ENCODE results near the gene LRMDA.

- no peak for TF ChIP-seq CTCF (IDR thresholded peaks at IDR 0.05)
- TF ChIP-seq POLR2AphosphoS5 (IDR thresholded peaks at IDR 0.05), result no peak
- no peak for TF ChIP-seq POLR2A (IDR thresholded peaks at IDR 0.05)
Observed at GRCh38 chr10:75542906-75543305, 111.5 kb downstream of the LRMDA start.
